HEK293 (cell line): Measurements from ENCODE around the gene NCKAP5.

Source experiments
- ATF2 ChIP-seq: fragments of 450-650 bp; formaldehyde crosslinking; IDR thresholded peaks from 2 replicates; pipeline ENCODE4 v1.5.1; 2016; ENCODE audit warnings: missing biosample characterization, missing genetic modification characterization, low read depth
- CTCF ChIP-seq: fragments of 450-650 bp; formaldehyde crosslinking; IDR thresholded peaks from 2 replicates; pipeline ENCODE4 v1.5.1; 2016; ENCODE audit warnings: missing biosample characterization, missing genetic modification characterization
- ELK4 ChIP-seq: IDR thresholded peaks from 2 replicates; pipeline ENCODE4 v1.6.1; 2011; ENCODE audit warnings: mild to moderate bottlenecking, low read depth, low read length, borderline replicate concordance
- YY1 ChIP-seq: fragments of 450-650 bp; formaldehyde crosslinking; IDR thresholded peaks from 2 replicates; pipeline ENCODE4 v1.5.1; 2018; ENCODE audit warnings: missing biosample characterization, missing genetic modification characterization
- ZBTB8A ChIP-seq: fragments of 450-650 bp; formaldehyde crosslinking; IDR thresholded peaks from 2 replicates; pipeline ENCODE4 v1.5.1; 2016; ENCODE audit warnings: missing biosample characterization, missing genetic modification characterization
- ZNF274 ChIP-seq, 2 experiments: fragments of 200-500 bp in 1 of 2; fragments of 450-650 bp in 1 of 2; sonication (Bioruptor generic) in 1 of 2; formaldehyde crosslinking in 1 of 2; IDR thresholded peaks; 2 replicates each; pipeline versions ENCODE4 v1.5.1 to v1.6.1; 2014 to 2016; ENCODE audit warnings: borderline replicate concordance in 1 of 2, inconsistent platforms in 1 of 2, low read length in 1 of 2, missing biosample characterization in 1 of 2, missing genetic modification characterization in 1 of 2
- ZNF394 ChIP-seq: fragments of 450-650 bp; formaldehyde crosslinking; IDR thresholded peaks from 2 replicates; pipeline ENCODE4 v1.5.1; 2016; ENCODE audit warnings: missing biosample characterization, missing genetic modification characterization, mild to moderate bottlenecking, moderate library complexity, borderline replicate concordance
- ZNF580 ChIP-seq: fragments of 450-650 bp; formaldehyde crosslinking; IDR thresholded peaks from 2 replicates; pipeline ENCODE4 v1.5.1; 2016; ENCODE audit warnings: missing biosample characterization, missing genetic modification characterization
- ZNF624 ChIP-seq: fragments of 450-650 bp; formaldehyde crosslinking; IDR thresholded peaks from 2 replicates; pipeline ENCODE4 v1.5.1; 2017; ENCODE audit warnings: missing biosample characterization, missing genetic modification characterization
- ZNF704 ChIP-seq: fragments of 450-650 bp; formaldehyde crosslinking; IDR thresholded peaks from 2 replicates; pipeline ENCODE4 v1.5.1; 2016; ENCODE audit warnings: missing biosample characterization, missing genetic modification characterization

GRCh38 chr2:132824716-132825115, 743.5 kb downstream of the NCKAP5 start:
- TF ChIP-seq ELK4 (no peak), ZNF624 (tag by site-specific recombination) (no peak), ZNF704 (tag by site-specific recombination) (no peak), ZNF274 (IDR thresholded peaks at IDR 0.05; ENCODE audit: low read length) (no peak), ZNF274 (tag by site-specific recombination; IDR thresholded peaks at IDR 0.05; ENCODE audit: borderline replicate concordance) (no peak), CTCF (tag by site-specific recombination) (no peak), ZBTB8A (no peak), YY1 (tag by site-specific recombination) (no peak), ZNF394 (no peak), ATF2 (no peak), ZNF580 (tag by site-specific recombination) (no peak)
